HL-60 (cell line): ENCODE data around the gene ASPSCR1.

Experiments
- CTCF ChIP-seq: IDR thresholded peaks from one replicate; pipeline ENCODE4 v1.5.1; 2011; ENCODE audit warnings: low read length, control low read depth, inconsistent platforms; ENCODE audit not compliant: insufficient read depth
- REST ChIP-seq: IDR thresholded peaks from 2 replicates; pipeline ENCODE4 v1.6.1; 2012; ENCODE audit warnings: low read depth; ENCODE audit not compliant: insufficient replicate concordance
- SPI1 ChIP-seq: IDR thresholded peaks from 2 replicates; pipeline ENCODE4 v1.6.1; 2012; ENCODE audit warnings: low read depth, mild to moderate bottlenecking, borderline replicate concordance

GRCh38 chr17:82017612-82018151 lies 40.3 kb downstream of the ASPSCR1 start:
- TF ChIP-seq CTCF, result no peak
- TF ChIP-seq SPI1, result no peak
- TF ChIP-seq REST, result no peak
